A549 treated with GW870086 at 1 μM for 4 hours (cell line): ENCODE measurements around the gene KCNRG. TPM values are rescaled to one million over a fixed set of nuclear protein-coding genes. Genes with fewer than 3 reads are reported as not detected.

Source experiments
- total RNA-seq: library from RNA; stranded (reverse); fragments of 200-300 nt; extraction: Qiagen RNA extraction; gene quantifications from 5 replicates; pipeline ENCODE4 v1.2.3, GENCODE V29; 2022; ENCODE audit warnings: low read depth

The KCNRG gene, protein sequence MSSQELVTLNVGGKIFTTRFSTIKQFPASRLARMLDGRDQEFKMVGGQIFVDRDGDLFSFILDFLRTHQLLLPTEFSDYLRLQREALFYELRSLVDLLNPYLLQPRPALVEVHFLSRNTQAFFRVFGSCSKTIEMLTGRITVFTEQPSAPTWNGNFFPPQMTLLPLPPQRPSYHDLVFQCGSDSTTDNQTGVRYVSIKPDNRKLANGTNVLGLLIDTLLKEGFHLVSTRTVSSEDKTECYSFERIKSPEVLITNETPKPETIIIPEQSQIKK
- 0.50 to 0.86 TPM (median 0.62 TPM) in 5 replicates for total RNA-seq

DNA sequence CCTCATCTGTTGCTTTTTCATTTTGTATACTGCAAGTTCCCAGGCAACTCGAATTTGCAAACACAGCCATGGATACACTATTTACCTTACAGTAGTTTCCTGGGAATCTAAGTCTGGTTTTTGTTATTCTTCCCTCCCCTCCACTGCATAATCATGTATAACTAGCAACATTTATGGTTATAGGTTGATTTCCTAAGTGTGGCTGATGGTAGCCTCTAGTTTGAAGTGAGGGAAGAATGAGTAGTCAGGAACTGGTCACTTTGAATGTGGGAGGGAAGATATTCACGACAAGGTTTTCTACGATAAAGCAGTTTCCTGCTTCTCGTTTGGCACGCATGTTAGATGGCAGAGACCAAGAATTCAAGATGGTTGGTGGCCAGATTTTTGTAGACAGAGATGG, at the start of gene KCNRG:
Gene KCNRG (plus strand): TSS at position 187 of the 400 bp plus-strand sequence. CDS start 50 bp downstream, at position 237.

DNA sequence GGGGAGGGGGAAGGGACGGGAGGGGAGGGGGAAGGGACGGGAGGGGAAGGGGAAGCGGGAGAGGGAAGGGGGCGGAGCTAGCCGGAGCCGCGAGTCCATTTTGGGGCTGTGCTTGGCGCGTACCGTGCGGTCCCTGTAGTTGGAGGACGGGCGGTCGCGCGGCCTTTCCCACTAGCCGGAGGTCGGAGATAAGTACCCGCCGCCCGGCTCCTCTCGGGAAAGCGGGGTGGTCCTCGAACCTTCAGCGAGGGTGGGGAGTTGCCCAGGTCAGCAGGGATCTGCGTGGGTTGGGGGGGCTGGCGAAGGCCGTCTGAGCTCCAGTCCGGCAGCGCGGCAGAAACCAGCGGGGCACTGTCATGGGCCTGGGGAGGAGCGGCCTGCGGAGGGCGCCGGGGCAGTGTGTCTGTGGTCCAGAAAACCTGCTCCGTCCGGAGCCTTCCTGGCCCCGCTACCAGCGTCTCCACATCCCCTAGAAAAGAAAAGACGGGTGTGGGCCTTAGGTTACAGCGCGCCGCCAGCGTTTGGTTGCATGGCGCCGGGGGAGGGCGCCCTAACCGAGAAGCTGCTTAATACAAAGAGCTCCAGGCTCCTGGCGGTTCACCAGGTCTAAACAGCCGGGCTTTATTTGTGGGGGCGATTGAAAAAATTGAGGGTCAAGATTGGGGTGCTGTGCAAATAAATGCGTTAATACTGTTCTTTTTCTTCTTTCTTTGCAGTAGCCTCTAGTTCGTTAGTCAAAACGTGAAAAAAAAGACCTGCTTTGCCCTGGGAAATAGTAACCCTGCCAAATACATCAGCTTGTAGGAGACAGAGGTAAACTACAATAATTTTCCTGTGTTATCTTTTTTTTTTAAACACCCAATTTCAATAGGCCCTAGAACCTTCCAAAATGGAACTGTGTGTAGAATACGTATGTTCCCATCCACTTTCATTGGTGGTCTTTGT, 18.0 kb upstream of the KCNRG start, which contains the start of gene TRIM13:
Gene TRIM13 (plus strand): TSS at position 92 of the 945 bp plus-strand sequence. CDS start 14,899 bp downstream, outside the sequence.

Other genes starting within 250 kb of the KCNRG start
- gene KPNA3, start 222.8 kb upstream of the KCNRG start, total RNA-seq = 26.0 to 33.4 TPM (median 31.6 TPM) in 5 replicates
- gene SPRYD7, start 79.1 kb upstream of the KCNRG start, total RNA-seq = 7.4 to 9.7 TPM (median 9.2 TPM) in 5 replicates
- 13.8 to 16.1 TPM (median 15.1 TPM) in 5 replicates for gene TRIM13, start 18.4 kb upstream of the KCNRG start, total RNA-seq